ACC112 (cell line): ENCODE measurements around the gene USP32.

Experiments used
- H2AFZ ChIP-seq: fragments of 200-600 bp; sonication (generic); one replicate; pipeline ENCODE4 v1.6.0; 2017; ENCODE audit warnings: antibody characterized with exemption, low read length; ENCODE audit not compliant: unreplicated experiment
- H3K27ac ChIP-seq: fragments of 200-600 bp; sonication (generic); 2 replicates; pipeline ENCODE4 v1.5.1; 2014; ENCODE audit warnings: low read depth, mild to moderate bottlenecking, antibody characterized with exemption, low read length, moderate library complexity
- H3K27me3 ChIP-seq: fragments of 200-600 bp; sonication (generic); 2 replicates; pipeline ENCODE4 v1.6.1; 2014; ENCODE audit warnings: mild to moderate bottlenecking, antibody characterized with exemption, low read length, moderate library complexity, mixed read lengths; ENCODE audit not compliant: insufficient read depth
- H3K36me3 ChIP-seq: fragments of 200-600 bp; sonication (generic); 2 replicates; pipeline ENCODE4 v1.6.1; 2016; ENCODE audit warnings: mild to moderate bottlenecking, antibody characterized with exemption, low read length, moderate library complexity, mixed read lengths; ENCODE audit not compliant: insufficient read depth
- H3K4me1 ChIP-seq: fragments of 200-600 bp; sonication (generic); one replicate; pipeline ENCODE4 v1.6.1; 2016; ENCODE audit warnings: low read length, mixed read lengths; ENCODE audit not compliant: insufficient read depth, unreplicated experiment, control insufficient read depth
- H3K4me3 ChIP-seq: fragments of 200-600 bp; sonication (generic); 2 replicates; pipeline ENCODE4 v1.5.1; 2014; ENCODE audit warnings: mild to moderate bottlenecking, low read depth, low read length
- H3K79me2 ChIP-seq: fragments of 200-600 bp; sonication (generic); one replicate; pipeline ENCODE4 v1.6.0; 2016; ENCODE audit warnings: low read length; ENCODE audit not compliant: control insufficient read depth, unreplicated experiment, insufficient read depth

Gene USP32

DNA sequence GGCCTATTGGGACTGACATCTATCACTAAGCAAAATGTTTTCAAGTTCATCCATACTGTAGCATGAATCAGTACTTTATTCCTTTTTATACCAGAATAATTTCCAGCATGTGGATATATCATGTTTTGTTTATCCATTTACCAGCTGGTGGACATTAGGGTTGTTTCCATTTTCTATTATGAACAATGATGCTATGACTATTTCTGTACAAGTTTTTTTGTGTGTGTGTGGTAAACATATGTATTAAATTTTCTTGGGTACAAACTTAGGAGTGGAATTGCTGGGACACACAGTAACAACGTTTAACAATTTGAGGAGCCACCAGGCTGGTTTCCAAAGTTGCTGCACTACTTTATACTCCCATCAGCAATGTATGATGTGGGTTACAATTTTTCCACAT lies 91.0 kb downstream of the USP32 start:
- H3K27ac ChIP-seq = no peak overlapping the region
- no peak overlapping the region for H2AFZ ChIP-seq
- H3K79me2 ChIP-seq = peaks cover 31% of the 10 kb centered on the region
- H3K36me3 ChIP-seq = peaks cover 12% of the 10 kb centered on the region
- H3K4me3 ChIP-seq = no peak overlapping the region
- no peaks in the 10 kb centered on the region for H3K4me1 ChIP-seq
- H3K27me3 ChIP-seq = no peaks in the 10 kb centered on the region

DNA sequence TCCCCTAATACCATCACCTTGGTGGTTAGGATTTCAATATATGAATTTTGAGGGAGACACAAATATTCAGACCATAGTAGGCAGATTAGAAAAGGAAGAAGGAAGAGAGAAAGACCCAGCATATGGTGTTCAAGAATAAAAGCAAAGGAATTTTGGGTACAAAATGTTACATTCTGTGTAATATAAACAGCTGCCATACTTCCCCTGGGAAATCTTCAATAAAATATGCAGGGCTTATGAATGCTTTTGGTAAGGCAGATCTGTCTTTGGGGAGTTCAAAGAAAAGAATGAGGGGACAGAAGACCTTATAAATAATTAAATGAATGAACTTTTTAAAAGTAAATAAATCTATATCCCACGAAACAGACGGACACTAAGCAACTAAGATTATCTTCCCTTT lies 91.9 kb downstream of the USP32 start:
- Histone ChIP-seq H3K27me3 (no peaks in the 10 kb centered on the region), H3K27ac (no peak overlapping the region), H2AFZ (no peak overlapping the region), H3K79me2 (peaks cover 24% of the 10 kb centered on the region), H3K4me3 (no peak overlapping the region), H3K36me3 (peaks cover 12% of the 10 kb centered on the region), H3K4me1 (no peaks in the 10 kb centered on the region)

DNA sequence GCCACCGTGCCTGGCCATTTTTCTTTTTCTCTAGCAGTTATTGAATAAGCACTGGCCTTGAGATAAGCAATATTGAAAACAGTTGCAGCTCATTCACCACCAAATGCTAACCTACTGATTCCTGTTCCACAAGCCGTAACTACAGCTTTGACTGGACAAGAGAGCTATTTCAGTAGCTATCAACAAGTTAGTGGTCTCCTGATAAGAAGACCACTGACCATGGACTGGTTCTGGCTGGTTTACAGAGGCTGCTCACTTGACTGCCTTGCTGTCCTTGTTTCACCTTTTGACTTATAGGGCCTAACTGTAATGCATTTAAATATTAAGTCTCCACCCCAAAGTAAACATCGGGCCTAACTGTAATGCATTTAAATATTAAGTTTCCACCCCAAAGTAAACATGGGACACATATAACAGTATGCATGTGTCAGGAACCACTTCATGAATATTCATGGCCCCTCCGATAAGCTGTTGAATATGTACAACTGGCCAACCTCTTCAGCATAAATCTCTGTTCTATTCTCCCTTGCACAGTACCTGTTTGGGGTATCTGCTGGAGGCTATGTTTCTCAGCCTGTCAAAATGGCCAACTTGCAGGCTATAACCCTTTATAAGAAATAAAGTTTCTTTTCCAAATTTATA lies 94.1 kb downstream of the USP32 start:
- H3K4me3 ChIP-seq = no peak overlapping the region
- no peak overlapping the region for H2AFZ ChIP-seq
- H3K79me2 ChIP-seq = peaks cover 10% of the 10 kb centered on the region

DNA sequence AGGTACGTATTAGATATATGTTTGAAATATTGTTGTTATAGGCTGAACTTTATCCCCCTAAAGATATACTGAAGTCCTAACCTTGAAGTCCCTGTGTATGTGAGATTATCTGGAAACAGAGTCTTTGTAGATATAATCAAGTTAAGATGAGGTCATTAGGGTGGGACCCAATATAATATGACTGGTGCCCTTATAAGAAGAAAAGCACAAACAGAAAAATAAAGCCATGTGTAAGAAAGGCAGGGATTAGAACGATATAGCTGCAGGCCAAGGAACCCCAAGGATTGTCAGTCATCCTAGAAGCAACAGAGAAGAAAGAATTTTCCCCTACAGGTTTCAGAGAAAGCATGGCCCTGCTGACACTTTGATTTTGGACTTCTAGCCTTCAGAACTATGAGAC lies 95.8 kb downstream of the USP32 start:
- H3K79me2 ChIP-seq = peaks cover 4% of the 10 kb centered on the region
- no peaks in the 10 kb centered on the region for H3K4me1 ChIP-seq
- H2AFZ ChIP-seq = no peak overlapping the region
- H3K36me3 ChIP-seq = peaks cover 15% of the 10 kb centered on the region; the same call in 1 of the 2 replicates
- no peak overlapping the region for H3K4me3 ChIP-seq
- H3K27ac ChIP-seq = no peak overlapping the region
- H3K27me3 ChIP-seq = no peaks in the 10 kb centered on the region

More for the DNA sequence above, 94.1 kb downstream of the USP32 start:
- H3K27ac ChIP-seq = no peak overlapping the region
- peaks cover 18% of the 10 kb centered on the region for H3K36me3 ChIP-seq
- no peaks in the 10 kb centered on the region for H3K4me1 ChIP-seq
- no peaks in the 10 kb centered on the region for H3K27me3 ChIP-seq

DNA sequence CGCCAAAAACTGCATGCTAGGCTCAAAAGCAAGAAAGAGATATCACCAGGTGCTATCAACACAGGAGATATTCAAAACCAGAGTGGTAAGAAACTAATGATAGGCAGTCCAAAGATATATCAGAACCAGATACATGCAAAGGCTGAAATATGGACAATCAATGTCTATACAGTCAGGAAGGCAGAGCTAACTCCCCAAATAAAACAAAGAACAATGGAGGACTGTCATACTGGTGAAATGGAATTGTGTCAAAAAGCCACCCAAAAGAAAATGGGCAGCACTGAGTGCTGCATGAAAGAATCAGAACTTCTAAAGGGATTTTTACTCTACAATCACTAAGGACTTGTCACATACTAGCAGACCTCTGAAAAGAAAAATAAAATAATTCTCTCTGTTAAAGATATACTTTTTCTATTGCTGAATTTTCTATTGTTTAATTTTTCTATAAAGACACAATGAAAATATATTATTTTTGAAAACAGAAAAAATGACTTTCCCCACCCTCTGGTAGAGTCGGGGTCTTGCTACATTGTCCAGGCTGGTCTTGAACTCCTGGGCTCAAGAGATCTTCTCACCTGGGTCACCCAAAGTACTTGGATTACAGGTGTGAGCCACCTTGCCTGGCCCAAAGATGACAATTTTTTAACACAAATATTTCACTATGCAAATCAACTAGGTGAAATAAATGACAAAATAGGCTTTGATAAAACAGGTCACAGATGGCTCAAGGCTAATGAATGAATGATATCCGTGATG lies 98.2 kb downstream of the USP32 start:
- Histone ChIP-seq H3K27ac (no peak overlapping the region), H3K36me3 (0 out of 2 replicates have a peak, but pooled peaks cover 6% of the 10 kb centered on the region)

DNA sequence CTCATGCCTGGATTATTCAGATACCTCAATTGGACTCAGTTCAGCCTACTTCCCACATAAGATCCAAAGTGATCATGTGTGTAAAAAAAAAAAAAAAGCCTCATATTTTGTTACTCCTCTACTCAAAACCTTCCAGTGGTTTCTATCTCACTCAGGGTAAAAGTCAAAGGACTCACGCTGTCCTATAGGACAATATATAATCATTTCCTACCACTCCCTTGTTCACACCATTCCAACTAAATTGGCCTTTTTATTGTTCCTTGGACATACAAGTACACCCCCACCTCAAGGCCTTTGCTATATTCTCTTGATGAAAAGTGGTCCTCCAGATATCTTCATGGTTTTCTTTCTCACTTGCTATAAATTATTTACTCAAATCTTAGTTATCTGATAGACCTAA lies 99.2 kb downstream of the USP32 start:
- H3K4me3 ChIP-seq = no peak overlapping the region
- H3K27ac ChIP-seq = no peak overlapping the region
- no peaks in the 10 kb centered on the region for H3K27me3 ChIP-seq
- H2AFZ ChIP-seq = no peak overlapping the region
- H3K36me3 ChIP-seq = peaks cover 11% of the 10 kb centered on the region; the same call in 1 of the 2 replicates
- H3K79me2 ChIP-seq = no peaks in the 10 kb centered on the region
- peaks cover 4% of the 10 kb centered on the region for H3K4me1 ChIP-seq

More for the DNA sequence above, 98.2 kb downstream of the USP32 start:
- Histone ChIP-seq H3K79me2 (no peaks in the 10 kb centered on the region), H2AFZ (no peak overlapping the region), H3K27me3 (no peaks in the 10 kb centered on the region), H3K4me1 (no peaks in the 10 kb centered on the region), H3K4me3 (no peak overlapping the region)

DNA sequence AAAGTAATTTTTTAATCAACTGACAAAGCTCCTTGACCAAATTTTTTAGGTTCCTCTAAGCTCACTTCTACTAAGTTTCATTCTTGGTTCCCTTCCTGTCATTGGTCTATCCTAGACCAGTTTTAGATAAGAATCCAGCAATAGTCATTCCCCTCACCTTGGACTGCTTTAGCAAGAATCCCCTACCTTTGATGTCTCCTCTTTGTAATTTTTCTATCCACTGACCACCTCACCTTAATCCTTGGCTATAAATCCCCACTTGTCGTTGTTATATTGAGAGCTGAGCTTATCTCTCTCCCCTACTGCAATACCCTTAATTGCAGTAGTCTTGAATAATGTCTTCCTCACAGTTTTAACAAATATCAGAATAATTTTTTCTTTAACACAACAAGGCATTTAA lies 107.2 kb downstream of the USP32 start:
- no peak overlapping the region for H3K27ac ChIP-seq
- H3K36me3 ChIP-seq = peaks cover 7% of the 10 kb centered on the region; the same call in 1 of the 2 replicates
- H3K4me1 ChIP-seq = peaks cover 4% of the 10 kb centered on the region
- H2AFZ ChIP-seq = no peak overlapping the region
- no peaks in the 10 kb centered on the region for H3K27me3 ChIP-seq
- H3K4me3 ChIP-seq = no peak overlapping the region
- H3K79me2 ChIP-seq = no peaks in the 10 kb centered on the region

DNA sequence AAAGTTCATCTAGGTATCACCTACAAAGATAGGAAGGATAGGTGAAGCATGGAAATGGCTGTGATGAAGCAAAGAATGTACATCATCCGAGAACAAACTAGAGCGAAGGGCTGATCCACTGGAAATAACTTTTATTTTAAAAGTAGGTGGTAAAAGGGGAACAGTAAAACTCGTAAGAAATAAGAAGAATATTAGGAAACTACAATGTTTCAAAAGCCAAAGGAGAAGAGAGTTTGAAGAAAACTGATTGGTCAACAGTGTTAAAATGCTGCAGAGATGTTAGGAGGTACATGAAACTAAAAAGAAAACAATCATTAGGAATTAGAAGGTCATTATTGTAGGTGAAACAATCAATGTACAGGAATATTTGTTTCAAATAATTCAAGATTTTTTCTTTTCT lies 108.1 kb downstream of the USP32 start:
- no peak overlapping the region for H2AFZ ChIP-seq
- H3K27ac ChIP-seq = no peak overlapping the region
- H3K4me3 ChIP-seq = no peak overlapping the region
- H3K27me3 ChIP-seq = no peaks in the 10 kb centered on the region
- H3K36me3 ChIP-seq = peaks cover 7% of the 10 kb centered on the region; the same call in 1 of the 2 replicates
- H3K79me2 ChIP-seq = no peaks in the 10 kb centered on the region
- H3K4me1 ChIP-seq = peaks cover 4% of the 10 kb centered on the region

DNA sequence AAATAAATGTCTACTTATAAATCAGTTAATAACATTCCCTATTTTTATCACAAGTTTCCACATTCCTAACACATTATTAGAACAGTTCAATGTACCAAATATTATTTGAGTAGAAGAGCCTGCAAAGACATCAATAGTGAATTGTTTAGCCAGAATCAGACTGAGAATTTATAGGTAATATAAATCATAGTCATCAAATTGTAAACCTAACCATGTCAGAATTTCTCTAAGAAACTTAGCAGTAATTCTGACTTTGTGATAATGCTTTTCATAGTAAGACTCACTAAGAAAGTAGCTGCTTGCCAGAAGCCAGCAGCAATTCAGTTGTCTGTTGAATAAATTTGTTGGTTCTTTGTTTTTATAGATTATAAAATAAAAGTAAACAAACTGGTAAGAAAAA lies 111.3 kb downstream of the USP32 start:
- Histone ChIP-seq H3K27me3 (no peaks in the 10 kb centered on the region), H3K36me3 (0 out of 2 replicates have a peak, but pooled peaks cover 3% of the 10 kb centered on the region), H2AFZ (no peak overlapping the region), H3K27ac (no peak overlapping the region), H3K4me3 (no peak overlapping the region), H3K4me1 (no peaks in the 10 kb centered on the region), H3K79me2 (no peaks in the 10 kb centered on the region)

DNA sequence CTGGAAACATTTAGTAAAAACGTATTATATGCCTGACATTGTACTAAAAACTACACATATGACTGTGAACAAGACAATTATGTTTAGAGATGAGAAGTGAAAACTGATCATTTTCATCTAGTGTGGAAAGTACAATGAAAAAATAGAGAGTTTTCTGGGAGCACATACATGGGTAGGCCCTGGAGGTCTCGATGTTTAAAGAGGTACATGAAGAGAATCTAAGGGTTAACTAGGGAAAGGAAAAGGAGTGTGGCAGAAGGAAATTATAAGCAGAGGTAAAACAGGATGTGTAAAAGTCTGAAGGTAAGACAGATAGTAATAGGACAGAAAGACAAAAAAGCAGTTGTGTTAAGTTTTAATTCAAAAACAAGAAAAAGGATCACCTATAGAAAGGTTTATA lies 113.7 kb downstream of the USP32 start:
- H2AFZ ChIP-seq = no peak overlapping the region
- H3K36me3 ChIP-seq = no peaks in the 10 kb centered on the region
- H3K27me3 ChIP-seq = no peaks in the 10 kb centered on the region
- H3K4me3 ChIP-seq = no peak overlapping the region
- H3K27ac ChIP-seq = no peak overlapping the region
- H3K4me1 ChIP-seq = peaks cover 3% of the 10 kb centered on the region
- H3K79me2 ChIP-seq = no peaks in the 10 kb centered on the region

DNA sequence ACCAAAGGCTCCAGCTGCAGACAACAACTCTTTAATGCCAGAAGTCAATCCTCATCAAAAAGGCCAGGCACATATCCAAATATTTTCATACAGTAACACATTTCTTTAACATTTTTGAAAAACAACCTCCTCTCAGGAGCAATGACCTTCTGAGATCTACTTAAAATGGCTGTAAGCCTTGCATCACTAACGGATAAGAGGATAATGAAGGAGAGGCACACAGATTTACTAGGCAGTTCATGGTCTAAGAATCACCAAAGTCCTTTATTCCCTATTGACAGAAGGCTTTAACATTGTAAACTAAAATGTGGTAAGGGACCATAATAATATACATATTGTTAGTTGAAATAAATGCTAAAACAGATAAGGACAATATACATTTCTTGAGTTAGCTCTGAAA lies 114.7 kb downstream of the USP32 start:
- no peak overlapping the region for H3K4me3 ChIP-seq
- no peak overlapping the region for H2AFZ ChIP-seq
- H3K27ac ChIP-seq = no peak overlapping the region
- H3K27me3 ChIP-seq = no peaks in the 10 kb centered on the region
- H3K36me3 ChIP-seq = no peaks in the 10 kb centered on the region
- H3K79me2 ChIP-seq = peaks cover 2% of the 10 kb centered on the region
- H3K4me1 ChIP-seq = peaks cover 9% of the 10 kb centered on the region
